GM12801 (cell line): Measurements from ENCODE around the gene SPEM3.

Experiments used
- TF ChIP-seq, protein P1 (sequence below): IDR thresholded peaks from one replicate; pipeline ENCODE4 v1.5.1; 2011; ENCODE audit warnings: control low read depth; ENCODE audit not compliant: insufficient read length; ENCODE audit errors: extremely low read depth

The SPEM3 gene

GRCh38 chr17:7418472-7419152 lies 10.0 kb upstream of the SPEM3 start:
- TF ChIP-seq, protein P1, sequence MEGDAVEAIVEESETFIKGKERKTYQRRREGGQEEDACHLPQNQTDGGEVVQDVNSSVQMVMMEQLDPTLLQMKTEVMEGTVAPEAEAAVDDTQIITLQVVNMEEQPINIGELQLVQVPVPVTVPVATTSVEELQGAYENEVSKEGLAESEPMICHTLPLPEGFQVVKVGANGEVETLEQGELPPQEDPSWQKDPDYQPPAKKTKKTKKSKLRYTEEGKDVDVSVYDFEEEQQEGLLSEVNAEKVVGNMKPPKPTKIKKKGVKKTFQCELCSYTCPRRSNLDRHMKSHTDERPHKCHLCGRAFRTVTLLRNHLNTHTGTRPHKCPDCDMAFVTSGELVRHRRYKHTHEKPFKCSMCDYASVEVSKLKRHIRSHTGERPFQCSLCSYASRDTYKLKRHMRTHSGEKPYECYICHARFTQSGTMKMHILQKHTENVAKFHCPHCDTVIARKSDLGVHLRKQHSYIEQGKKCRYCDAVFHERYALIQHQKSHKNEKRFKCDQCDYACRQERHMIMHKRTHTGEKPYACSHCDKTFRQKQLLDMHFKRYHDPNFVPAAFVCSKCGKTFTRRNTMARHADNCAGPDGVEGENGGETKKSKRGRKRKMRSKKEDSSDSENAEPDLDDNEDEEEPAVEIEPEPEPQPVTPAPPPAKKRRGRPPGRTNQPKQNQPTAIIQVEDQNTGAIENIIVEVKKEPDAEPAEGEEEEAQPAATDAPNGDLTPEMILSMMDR, result no peak

DNA sequence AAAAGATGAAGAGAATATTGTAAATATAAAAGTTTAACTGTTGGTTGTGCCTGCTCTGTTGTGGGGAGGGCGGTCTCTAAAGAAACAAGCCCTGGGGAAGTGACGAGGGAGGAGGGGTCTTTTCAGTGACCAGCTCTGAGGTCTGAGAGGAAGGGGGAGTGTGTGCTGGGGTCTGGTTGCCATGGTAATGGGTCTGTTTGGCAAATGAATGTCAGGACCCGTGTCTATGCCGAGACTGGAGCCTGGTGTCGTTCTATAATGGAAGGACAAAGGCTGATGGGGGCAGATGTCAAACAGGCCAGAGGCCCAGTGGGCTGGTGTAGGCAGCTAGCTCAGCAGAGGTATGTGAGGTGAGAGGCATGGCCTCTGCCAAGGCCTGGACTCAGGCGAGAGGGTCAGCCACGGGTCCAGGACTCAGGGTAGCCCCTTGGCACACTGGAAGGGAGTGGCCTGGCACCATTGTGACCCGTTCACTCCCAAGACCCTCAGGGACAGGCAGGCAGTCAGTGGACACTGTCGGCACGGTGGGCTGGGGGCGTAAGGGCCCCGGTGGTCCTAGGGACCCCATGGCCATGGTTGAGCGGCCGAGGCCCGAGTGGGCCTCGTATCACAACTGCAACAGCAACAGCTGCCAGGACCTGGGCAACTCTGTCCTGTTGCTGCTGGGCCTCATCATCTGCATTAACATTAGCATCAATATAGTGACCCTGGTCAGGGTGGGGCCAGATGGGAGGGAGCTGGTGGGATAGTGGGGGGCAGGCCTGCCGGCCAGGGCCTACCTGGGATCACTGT lies 8.6 kb upstream of the SPEM3 start, which contains the start of gene SPEM1:
Gene SPEM1, plus strand, starts transcription at position 506 of the 792 bp plus-strand sequence. Its CDS starts 61 bp downstream, at position 567.
- TF ChIP-seq, protein P1, result no peak

- TF ChIP-seq, protein P1, result no peak
Measured at GRCh38 chr17:7421186-7421585, 7.5 kb upstream of the SPEM3 start.

- TF ChIP-seq, protein P1, result no peak
Measured at GRCh38 chr17:7423679-7424078, 5.0 kb upstream of the SPEM3 start.

- TF ChIP-seq, protein P1, result no peak
Measured at GRCh38 chr17:7425316-7425715, 3.3 kb upstream of the SPEM3 start, which contains the start of gene SPEM2. Gene SPEM2 (plus strand): TSS chr17:7425616. CDS start chr17:7425689, 73 bp downstream.

GRCh38 chr17:7425756-7426155 lies 2.9 kb upstream of the SPEM3 start:
- TF ChIP-seq, protein P1, result no peak

GRCh38 chr17:7426203-7426863 lies 2.3 kb upstream of the SPEM3 start:
- TF ChIP-seq, protein P1, result no peak
